Right atrium auricular region (tissue), 2 donors: ENCODE results near the gene FMN2. TPM values are rescaled to one million over a fixed set of nuclear protein-coding genes. Genes with fewer than 3 reads are reported as not detected.

Experiments
- DNase-seq: peaks from one replicate; pipeline ENCODE4 v3.0.0-alpha.2; 2019; ENCODE audit warnings: low spot score
- H3K27ac ChIP-seq, 2 donors: fragments of 200-600 bp; sonication (generic); 1 replicate in 1 of 2; 2 replicates in 1 of 2; pipeline ENCODE4 v1.5.1; 2016 to 2019
- H3K27me3 ChIP-seq, 2 donors: fragments of 200-600 bp; sonication (generic); one replicate each; pipeline versions ENCODE4 v1.5.1 to v1.6.0; 2017 to 2019
- H3K36me3 ChIP-seq: fragments of 200-600 bp; sonication (generic); one replicate; pipeline ENCODE4 v1.5.1; 2016
- H3K4me1 ChIP-seq, 2 donors: fragments of 200-600 bp; sonication (generic); one replicate each; pipeline versions ENCODE4 v1.5.1 to v1.6.0; 2017 to 2019
- H3K4me3 ChIP-seq, 2 donors: fragments of 200-600 bp; sonication (generic); 1 replicate in 1 of 2; 2 replicates in 1 of 2; pipeline ENCODE4 v1.5.1; 2017 to 2019; ENCODE audit warnings: mild to moderate bottlenecking in 1 of 2, moderate library complexity in 1 of 2
- H3K9me3 ChIP-seq, 2 donors: fragments of 200-600 bp; sonication (generic); one replicate each; pipeline ENCODE4 v1.5.1; 2019
- total RNA-seq, 2 donors: library from RNA; depleted of rRNA; stranded (reverse); fragments of >200 nt; gene quantifications; one replicate each; pipeline ENCODE4 v1.1.0, GENCODE V29; 2016
- TF ChIP-seq, protein P1 (sequence below), 2 donors: fragments of 200-600 bp; sonication (generic); IDR thresholded peaks; one replicate each; pipeline ENCODE4 v1.5.1; 2019; ENCODE audit warnings: antibody characterized with exemption in 2 of 2

FMN2 gene
- total RNA-seq, 2 donors from 2014 or later, result 0.15 TPM; not detected in 1

DNA sequence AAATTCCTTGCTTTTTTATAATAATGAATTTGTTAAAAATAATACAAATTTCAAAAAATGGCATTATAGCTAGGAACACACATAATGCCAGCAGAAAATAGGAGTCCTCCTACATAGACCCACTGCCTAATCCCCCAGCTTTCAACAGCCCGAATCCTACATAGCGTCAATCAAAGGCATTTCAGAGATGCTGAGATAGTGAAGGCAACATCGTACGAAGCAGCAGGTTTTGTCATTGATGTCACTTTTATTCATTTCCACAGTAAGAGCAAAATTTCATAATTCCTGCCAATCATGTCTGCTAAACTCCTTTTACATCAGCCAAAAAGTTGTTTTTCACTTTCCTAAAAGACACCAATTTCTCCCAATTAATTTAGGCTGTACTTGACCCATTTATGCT is 426.2 kb downstream of the FMN2 start:
- no peak for DNase-seq
- Histone ChIP-seq H3K36me3 (no peaks in the 10 kb centered on the region), H3K4me3 (no peak overlapping the region), H3K27me3 (no peaks in the 10 kb centered on the region), H3K4me1 (no peaks in the 10 kb centered on the region), H3K27ac (no peak overlapping the region), H3K9me3 (no peaks in the 10 kb centered on the region)
- TF ChIP-seq, protein P1, sequence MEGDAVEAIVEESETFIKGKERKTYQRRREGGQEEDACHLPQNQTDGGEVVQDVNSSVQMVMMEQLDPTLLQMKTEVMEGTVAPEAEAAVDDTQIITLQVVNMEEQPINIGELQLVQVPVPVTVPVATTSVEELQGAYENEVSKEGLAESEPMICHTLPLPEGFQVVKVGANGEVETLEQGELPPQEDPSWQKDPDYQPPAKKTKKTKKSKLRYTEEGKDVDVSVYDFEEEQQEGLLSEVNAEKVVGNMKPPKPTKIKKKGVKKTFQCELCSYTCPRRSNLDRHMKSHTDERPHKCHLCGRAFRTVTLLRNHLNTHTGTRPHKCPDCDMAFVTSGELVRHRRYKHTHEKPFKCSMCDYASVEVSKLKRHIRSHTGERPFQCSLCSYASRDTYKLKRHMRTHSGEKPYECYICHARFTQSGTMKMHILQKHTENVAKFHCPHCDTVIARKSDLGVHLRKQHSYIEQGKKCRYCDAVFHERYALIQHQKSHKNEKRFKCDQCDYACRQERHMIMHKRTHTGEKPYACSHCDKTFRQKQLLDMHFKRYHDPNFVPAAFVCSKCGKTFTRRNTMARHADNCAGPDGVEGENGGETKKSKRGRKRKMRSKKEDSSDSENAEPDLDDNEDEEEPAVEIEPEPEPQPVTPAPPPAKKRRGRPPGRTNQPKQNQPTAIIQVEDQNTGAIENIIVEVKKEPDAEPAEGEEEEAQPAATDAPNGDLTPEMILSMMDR (IDR thresholded peaks at IDR 0.05), result no peak

DNA sequence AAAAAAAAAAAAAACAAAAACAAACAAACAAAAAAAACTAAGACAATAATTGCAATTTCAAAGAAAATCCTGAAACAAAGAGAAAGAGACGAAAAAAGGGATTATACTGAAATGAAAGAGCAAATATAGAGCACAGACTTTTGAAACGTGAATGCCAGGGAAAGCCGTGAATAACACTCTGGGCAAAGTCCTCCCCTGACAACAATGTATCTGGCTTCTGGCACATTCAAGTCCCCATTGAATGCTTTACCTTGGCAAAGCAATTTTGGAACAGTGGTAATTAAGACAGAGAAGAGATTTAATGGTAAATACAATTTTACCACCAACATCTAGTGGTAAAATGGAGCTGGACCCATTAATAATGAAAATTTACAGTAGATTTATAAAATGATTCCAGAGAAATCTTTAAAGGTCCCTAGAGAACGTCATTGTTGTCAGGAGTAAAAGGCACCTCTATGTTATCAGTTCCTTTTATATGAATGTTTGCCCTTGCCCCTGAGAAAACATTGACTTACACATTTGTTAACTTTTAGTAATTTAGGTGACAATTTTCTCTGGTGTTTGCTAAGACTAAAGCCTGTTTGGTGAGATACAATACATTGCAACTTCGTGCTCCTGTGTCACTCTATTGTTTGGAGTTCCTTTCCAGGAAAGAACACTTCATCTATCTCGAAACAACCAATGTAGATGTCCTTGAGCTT is 430.6 kb downstream of the FMN2 start:
- H3K27ac ChIP-seq, result no peak overlapping the region
- H3K27me3 ChIP-seq, result no peaks in the 10 kb centered on the region
- no peak for DNase-seq
- no peaks in the 10 kb centered on the region for H3K36me3 ChIP-seq
- H3K9me3 ChIP-seq, result no peaks in the 10 kb centered on the region
- no peak overlapping the region for H3K4me3 ChIP-seq
- H3K4me1 ChIP-seq, result peaks cover 0 to 5% of the 10 kb centered on the region in 2 donors
- TF ChIP-seq, protein P1 (IDR thresholded peaks at IDR 0.05), result no peak

DNA sequence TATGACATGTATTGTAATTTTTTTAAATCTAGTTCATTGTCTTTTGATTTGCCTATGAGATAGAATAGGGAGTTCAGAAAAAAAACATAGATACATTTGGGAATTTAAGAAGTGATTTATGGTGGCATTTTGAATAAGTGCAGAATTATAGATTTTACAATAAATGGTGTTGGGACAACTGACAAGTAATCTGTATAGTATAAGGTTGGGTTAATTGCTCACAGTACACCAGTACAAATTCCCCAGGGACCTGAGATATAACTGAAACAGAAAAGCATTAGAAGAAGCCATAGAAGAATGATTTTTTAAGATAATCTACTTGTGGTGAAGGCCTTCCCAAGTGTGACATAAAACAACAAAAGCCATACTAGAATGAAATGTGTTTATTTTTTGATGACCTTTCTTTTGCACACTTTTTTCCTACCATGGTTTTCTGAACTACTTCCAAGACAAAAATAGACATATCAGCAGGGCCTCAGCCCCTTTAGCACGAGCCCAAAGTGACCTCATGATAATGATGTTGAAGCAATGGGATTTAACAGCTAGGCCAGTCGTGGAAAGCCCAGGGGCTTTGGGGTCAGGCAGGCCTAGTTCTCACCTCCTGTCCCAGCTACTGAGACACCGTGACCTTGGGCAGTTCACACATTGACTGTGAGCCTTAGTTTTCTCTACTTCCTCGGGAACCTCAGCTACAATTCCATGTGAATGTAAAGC is 432.8 kb downstream of the FMN2 start:
- H3K27ac ChIP-seq, result no peak overlapping the region
- no peak overlapping the region for H3K4me3 ChIP-seq
- H3K9me3 ChIP-seq, result no peaks in the 10 kb centered on the region
- no peak for DNase-seq
- no peaks in the 10 kb centered on the region for H3K36me3 ChIP-seq
- H3K27me3 ChIP-seq, result no peaks in the 10 kb centered on the region
- H3K4me1 ChIP-seq, result peaks cover 0 to 5% of the 10 kb centered on the region in 2 donors
- TF ChIP-seq, protein P1 (IDR thresholded peaks at IDR 0.05), result no peak
